ENCODE results near the gene TRIM24.
"Not testable (repeated sequence)": the region's sequence is repeated elsewhere in the genome, so short reads cannot be mapped to it uniquely, and the experiment has no call there.

The TRIM24 gene

DNA sequence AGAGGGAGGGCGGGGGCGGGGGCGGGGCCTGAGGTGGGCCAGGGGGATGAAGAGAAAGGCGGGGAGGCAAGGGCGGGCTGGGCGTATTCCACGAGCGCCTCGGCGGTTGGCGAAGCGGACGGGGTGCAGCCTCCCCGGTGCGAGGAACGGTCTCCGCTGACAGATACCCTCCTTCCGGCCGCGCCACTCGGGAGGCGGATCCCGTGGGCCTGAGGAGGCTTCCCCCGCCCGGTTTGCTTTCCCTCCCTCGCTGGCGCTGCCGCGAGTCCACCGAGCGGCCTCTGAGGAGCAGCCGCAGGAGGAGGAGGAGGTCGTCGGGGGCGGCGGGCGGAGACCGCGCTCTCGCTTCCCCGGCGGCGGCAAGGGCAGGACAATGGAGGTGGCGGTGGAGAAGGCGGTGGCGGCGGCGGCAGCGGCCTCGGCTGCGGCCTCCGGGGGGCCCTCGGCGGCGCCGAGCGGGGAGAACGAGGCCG lies at the start of gene TRIM24:
Gene TRIM24 (plus strand): TSS at position 84 of the 473 bp plus-strand sequence. CDS start 290 bp downstream, at position 374.
- DNase-seq (ENCODE audit: low read depth in 3 of 3) = peak in 1 of 3 experiments; percentile 94

DNA sequence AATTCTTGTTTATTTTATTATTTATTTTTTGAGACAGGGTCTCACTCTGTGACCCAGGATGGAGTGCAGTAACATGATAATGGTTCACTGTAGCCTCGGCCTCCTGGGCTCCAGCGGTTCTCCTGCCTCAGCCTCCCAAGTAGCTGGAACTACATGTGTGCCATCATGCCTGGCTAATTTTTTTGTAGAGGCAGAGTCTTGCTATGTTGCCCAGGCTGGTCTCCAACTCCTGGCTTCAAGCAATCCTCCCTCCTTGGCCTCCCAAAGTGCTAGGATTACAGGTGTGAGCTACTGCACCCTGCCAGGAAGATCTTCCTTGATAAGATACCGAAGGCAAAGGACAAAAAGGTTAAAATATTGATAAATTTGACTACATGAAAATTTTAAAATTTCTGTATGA lies 48.0 kb upstream of the TRIM24 start:
- not testable (repeated sequence) for DNase-seq (ENCODE audit: low read depth in 3 of 3)

DNA sequence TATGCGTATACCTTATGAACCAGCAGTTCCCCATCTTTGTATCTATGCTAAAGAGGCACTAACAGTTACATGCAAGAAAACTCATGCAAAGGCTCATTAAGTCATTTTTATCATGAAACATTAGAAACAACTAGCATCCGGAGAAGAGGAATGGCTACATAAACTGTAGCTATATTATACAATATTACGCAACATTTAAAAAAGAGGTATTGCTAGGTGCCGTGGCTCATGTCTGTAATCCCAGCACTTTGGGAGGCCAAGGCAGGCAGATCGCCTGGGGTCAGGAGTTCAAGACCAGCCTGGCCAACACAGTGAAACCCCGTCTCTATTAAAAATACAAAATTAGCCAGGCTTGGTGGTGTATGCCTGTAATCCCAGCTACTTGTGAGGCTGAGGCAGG lies 47.1 kb upstream of the TRIM24 start:
- DNase-seq (ENCODE audit: low read depth in 3 of 3) = not testable (repeated sequence)

DNA sequence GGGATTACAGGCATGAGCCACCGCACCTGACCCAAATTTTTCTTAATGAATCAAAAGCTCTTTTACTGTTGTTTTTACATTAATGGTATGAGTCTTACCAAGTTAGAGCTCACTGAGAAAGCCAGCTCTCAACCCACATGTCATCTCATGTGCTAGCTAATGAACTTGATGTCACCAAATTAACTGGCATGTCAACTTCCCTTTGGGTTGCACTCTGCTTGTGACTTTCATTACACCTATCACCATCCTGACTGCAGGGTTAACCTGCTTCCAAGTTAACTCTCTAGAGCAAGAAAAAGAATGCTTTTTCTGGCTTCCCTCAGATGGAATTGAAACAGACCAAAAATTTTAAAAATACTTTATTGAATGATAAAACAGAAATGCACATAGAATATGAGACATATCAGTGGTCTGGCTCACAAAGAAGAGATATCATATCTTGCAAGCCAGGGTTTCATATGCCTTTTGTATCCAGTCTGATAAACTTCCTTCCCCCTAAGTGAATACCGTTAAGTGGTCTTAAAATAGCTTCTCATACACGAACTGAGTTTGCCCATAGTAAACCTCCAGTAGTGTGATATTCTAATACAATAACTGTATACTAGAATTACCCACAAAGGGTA lies 42.9 kb upstream of the TRIM24 start:
- no peak for DNase-seq (ENCODE audit: low read depth in 3 of 3)

DNA sequence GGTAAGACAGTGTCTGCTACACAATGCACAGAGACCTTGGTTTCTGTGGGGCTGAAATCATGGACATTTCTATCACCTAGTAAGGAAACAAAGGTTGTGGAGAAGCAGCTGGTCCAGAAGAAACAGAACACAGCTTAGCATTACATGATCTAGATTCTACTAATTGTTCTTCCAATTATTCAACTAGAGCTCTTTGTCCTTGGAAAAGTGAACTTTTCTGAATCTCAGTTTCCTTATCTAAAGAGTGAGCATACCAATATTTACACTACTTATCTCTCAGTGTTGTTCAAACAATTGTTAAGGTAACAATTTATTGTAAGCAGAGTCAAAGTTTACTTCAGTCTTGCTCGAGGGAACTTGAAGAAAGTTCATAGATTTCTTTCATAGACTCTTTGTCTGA lies 42.3 kb upstream of the TRIM24 start:
- no peak for DNase-seq (ENCODE audit: low read depth in 3 of 3)

DNA sequence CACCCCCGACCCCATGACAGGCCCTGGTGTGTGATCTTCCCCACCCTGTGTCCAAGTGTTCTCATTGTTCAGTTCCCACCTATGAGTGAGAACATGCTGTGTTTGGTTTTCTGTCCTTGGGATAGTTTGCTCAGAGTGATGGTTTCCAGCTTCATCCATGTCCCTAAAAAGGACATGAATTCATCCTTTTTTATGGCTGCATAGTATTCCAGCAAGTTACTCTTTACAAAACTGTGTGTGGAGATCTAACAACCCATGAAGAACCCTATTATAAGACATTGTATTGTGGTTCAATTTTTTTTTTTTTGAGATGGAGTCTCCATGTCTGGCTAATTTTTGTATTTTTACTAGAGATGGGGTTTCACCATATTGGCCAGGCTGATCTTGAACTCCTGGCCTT lies 41.7 kb upstream of the TRIM24 start:
- not testable (repeated sequence) for DNase-seq (ENCODE audit: low read depth in 3 of 3)

DNA sequence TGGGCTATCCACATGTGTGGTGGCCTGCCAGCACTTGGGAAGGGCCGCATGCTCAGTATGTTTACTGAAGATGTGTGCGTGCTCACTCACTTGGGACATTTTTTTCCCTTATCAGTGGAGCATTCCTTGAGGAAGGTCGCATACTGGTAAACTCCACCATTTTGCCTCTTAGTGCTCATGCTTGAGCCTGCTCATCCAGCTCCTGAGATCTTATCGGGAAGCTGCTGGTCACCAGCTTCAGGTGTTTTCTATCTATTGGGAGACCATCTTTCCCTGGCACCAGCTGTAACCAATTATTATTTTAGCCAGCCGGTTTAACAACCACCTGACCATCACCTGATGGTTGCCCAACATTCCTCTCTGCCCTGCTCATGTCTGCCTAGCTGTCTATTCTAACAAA lies 35.0 kb upstream of the TRIM24 start:
- no peak for DNase-seq (ENCODE audit: low read depth in 3 of 3)

DNA sequence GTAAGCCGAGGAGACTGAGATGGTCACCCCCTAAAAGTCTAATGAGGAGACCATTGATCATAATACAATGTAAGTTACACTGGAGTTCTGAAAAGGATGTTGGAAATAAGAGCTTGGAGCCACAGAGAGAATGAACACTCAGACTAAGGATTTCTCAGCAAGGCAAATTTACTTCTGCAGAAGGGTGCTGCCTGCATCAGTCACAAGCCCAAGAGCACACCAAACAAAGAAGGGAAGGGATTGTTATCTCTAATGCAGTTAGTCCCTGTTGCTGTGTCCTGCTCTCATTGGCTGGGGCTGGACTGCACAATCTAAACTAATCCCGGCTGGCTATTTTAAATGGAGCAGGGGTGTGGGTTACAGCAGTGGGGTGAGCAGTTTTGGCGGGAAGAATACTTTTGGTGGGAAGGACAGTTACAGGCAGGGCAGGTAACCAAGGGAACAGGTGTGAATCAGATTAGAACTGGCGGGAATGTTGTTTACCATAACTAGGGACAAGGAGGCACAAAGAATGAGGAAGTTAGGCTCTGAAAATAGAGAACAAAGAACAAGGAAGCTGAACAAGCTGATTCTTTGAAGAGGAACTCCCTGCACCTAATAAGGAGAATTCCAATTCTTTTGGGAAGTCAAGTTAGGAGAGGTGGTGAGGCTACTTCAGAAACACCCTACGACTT lies 30.3 kb upstream of the TRIM24 start:
- no peak for DNase-seq (ENCODE audit: low read depth in 3 of 3)

DNA sequence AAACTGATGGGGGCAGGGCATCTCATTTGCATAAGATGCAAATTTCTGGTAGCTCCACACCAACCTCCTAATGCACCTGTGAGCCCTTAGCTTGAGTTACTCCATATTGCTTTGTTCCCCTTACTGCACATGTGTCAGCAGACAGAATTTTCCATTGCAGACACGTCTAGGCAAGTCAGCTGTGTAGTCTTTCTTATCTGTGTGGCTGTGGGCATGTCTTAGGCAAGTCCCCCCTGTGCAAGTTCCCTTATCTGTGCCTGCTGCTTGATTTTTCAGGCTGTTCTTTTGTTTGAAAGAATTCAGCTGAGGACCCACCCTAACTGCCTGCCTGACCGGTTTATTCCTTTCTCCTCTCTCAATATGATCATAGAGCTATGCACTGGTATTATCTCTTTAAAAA lies 28.5 kb upstream of the TRIM24 start:
- DNase-seq (ENCODE audit: low read depth in 3 of 3) = no peak

DNA sequence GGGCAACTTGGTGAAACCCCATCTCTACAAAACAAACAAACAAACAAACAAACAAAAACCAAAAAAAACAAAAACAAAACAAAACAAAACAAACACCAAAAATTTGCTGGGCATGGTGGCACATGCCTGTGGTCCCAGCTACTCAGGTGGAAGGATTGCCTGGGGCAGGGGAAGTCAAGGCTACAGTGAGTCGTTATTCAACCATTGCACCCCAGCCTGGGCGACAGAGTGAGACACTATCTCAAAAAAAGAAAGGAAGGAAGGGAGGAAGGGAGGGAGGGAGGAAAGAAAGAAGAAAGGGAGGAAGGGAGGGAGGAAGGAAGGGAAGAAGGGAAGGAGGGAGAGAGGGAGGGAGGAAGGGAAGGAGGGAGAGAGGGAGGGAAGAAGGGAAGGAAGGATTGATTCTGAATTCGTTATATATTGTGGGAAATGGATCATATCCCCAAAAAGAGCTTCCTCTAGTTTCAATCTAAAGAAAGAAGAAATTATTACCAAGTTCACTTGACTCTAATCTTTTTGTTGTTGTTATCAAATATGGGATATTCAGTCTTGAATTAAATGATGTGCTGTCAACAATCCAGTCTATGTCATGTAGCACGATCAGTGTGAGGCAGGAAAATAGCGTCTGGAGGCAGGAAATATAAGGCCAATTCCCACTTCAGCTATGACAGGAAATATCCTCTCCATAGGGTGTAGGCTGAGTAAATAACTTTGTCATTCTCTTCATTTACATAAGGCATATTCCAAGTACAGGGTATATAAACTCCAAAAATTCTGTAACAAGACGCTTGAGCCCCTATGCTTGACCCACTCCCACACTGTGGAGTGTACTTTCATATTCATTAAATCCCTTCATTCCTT lies 26.2 kb upstream of the TRIM24 start:
- no peak for DNase-seq (ENCODE audit: low read depth in 3 of 3)

DNA sequence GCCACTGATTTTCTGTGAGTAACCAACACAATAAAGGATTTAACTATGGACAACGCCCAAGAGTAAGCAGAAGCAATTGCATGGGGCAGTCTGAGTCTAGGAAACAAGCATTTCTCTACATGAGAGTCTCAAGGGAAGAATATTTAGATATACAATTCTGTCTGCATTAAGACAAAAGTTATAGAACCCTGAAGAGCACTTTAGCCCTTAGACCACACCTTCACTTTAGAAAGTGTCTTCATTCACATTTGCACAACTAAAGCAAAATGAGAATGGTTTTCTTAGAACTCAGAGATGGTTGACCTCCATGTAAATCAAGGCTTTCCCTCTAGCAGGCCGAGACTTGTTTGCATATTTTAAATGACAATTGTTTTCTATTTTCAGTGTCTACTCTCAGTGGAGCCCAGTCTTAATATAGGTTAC lies 25.5 kb upstream of the TRIM24 start:
- DNase-seq (ENCODE audit: low read depth in 3 of 3) = no peak

DNA sequence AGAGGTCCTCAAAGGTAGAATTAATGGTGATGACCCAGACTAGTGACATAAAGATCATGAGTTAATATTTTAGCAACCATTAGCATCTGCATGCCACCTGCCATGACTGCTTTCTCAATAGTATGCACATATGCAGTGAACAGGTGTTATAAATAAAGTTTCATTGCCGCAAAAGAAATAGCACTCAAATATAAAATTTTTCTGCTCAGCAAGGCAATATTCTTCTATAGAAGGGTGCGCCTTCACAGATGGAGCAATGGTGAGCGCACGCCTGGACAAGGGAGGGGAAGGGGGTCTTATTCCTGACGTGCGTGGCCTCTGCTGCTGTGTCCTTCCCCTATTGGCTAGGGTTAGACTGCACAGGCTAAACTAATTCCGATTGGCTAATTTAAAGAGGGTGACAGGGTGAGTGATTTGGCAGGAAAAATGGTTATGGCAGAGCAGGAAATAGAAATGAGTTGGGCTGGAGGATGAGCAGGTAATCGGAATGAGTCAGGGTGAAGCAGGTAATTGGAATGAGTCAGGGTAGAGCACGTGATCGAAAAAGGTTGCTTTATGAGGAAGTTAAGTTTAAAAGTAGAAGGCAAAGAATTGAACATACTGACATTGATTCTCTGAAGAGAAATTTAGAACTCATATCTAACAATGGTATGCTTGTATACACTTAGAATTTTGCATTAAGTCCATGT lies 24.7 kb upstream of the TRIM24 start:
- no peak for DNase-seq (ENCODE audit: low read depth in 3 of 3)

DNA sequence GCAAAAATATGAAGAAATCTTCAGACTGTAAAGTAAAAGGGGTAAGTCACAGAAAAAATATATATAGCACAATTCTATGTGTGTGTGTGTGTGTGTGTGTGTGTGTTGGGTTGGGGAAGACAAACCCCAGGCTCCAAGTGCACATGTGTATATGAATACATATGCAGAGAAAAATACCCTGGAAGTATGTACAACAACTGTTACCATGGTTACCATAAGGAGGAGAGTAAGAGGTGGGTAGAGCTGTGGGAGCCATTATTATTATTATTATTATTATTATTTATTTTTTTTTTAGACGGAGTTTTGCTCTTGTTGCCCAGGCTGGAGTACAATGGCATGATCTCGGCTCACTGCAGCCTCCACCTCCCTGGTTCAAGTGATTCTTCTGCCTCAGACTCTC lies 23.7 kb upstream of the TRIM24 start:
- DNase-seq (ENCODE audit: low read depth in 3 of 3) = no peak

DNA sequence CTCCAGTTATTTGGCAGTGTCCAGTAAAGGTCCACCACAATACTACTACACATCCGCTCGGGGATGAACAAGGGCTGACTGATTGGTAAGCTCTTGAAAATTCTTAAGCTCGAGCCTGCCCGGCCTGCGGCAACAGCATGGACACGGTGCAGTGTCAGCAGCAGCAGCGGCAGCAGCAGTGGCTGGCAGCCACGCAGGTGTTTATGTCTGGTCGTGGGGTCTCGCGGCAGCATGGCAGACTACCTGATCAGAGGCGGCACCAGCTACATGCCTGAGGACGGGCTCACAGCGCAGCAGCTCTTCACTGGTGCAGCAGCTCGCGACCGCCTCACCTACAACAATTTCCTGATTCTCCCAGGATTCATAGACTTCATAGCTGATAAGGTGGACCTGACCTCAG lies 19.6 kb upstream of the TRIM24 start:
- DNase-seq (ENCODE audit: low read depth in 3 of 3) = no peak

DNA sequence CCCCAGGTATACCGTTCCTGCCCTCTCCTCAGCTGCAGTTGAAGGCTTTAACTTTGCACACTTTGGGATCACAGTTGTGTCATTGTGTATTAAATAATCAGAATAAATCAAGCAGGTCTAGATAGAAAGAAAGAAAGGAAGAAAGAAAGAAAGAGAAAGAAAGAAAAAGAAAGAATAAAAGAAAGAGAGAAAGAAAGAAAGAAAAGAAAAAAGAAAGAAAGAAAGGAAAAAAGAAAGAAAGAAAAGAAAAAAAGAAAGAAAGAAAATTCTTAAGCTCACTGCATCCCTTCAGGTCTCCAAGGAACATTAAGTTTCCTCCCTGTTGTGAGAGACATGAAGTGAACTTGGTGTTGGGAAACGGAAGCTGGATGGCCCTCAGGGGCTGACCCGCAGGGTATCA lies 17.2 kb upstream of the TRIM24 start:
- no peak for DNase-seq (ENCODE audit: low read depth in 3 of 3)

DNA sequence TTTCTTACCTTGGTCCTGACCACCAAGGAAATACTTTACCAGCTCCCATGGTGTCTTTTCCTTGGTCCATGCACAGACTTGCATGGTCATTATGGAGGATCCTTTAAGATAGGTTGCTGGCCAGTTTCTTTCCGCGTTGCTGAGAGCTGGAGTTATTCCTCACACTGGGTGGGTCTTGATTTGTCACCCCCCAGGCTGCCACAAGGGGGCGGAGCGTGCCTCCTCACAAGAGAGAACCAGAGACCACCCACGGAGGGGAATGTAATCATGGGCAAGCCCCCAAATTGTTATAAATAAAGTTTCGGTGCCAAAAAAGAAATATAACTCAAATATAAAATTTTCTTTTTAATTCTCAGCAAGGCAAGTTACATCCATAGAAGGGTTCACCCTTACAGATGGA lies 10.5 kb upstream of the TRIM24 start:
- DNase-seq (ENCODE audit: low read depth in 3 of 3) = peak in 2 of 3 experiments; percentile 13 to 35

DNA sequence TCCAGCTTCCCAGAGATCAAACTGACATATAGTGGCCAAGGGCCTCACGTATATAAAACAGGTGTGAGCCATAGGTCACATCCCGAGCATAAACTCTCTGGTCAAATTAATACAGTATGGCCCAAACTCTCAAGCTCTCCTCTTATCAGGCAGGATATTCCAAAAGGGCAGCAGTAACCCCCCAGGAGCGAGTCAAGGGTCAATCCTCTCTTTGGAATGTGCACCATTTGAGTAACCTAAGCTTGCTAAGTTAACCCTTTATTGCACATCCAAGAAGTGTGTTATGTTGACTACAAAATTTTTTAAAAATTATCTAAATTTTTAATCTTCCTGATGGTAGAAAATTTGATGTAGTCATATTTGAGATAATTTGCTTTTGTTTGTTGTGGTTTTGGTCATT lies 4.5 kb upstream of the TRIM24 start:
- DNase-seq (ENCODE audit: low read depth in 3 of 3) = no peak

DNA sequence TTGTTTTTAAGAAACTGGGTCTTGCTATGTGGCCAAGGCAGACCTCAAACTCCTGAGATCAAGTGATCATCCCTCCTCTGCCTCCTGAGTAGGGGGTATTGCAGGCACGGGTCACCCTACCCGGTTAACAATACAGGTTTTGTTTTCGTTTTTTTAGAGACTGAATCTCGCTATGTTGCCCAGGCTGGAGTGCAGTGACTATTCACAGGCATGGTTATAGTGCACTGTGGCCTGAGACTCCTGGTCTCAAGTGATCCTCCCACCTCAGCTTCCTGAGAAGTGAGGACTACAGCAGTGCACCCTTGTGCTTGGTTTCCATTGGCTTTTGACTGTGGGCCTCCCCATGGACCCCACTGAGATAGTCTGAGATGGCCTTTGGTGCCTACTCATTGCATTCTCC lies 3.8 kb upstream of the TRIM24 start:
- no peak for DNase-seq (ENCODE audit: low read depth in 3 of 3)

DNA sequence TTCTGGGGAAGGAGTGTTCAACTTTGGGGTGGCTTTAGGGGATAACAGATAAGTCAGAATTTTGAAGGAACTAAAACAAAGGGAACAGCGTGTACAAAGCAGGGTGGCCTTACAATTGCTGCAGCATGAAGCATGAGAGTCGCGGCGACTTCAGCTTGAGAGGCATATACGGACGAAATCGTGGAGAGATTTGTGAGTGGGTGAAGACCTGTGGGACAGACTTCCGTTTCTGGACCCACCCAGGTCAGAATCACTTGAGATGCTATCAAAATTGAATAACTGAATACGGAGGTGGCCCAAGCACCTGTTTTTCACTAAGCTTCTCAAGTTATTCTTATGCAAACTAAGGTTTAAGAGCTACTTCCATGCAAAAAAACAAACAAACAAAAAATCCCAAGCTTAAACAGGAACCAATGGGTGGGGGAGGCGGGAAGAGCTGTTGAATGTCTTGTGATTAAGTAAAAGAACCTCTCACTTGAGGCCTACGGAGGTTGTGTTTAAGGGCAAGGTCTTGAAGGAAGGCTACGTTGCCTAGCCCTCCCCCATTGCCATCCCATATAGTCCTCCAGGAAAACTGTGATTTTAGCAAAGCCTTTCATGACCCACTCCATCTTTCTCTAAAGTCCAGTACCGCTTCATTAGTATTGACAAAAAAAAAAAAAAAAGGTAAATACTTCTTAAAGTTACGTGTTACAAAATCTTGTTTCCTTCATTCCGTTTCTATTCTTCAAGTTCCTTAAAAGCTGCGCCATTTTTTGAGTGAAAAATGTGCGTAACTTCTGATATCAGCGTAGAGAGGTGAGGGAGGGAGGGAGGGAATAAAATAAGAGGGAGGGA lies 1.3 kb upstream of the TRIM24 start:
- no peak for DNase-seq (ENCODE audit: low read depth in 3 of 3)

DNA sequence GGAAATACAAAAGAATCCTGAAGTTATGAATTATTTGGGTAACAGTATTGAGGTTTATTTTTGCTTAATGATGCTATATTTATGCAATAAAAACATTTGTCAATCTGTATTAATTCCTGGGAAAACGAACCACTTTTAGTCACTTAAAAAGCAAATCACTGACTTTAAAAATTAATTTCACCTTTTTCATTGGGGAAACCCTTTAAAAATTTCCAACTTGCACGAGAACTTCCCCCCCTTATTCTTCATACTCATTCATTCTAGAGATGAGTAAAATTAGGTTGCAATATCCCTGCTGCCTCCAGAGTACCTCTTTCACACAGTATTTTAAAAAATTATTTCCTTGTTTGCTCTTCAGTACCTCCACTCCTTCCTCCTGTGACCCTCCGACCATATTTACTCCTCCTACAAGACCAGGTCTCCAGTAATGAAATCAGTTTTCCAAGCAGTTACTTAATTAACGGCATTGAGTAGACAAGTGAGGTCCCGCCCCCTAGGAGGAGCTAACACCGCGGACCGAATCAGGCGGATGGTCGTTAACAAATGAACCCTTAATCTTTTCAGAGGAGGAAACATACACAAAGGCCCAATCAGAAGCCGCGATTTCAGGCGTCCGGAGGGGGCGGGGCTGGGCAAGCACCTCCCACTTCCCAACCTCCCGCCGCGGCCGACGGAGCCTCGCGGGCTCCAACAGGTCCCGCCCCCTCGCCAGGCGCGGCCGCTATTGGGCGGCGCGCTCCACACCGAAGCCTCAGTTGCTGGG lies 465 bp upstream of the TRIM24 start:
- peak; percentile 95 to 97 (median 96) for DNase-seq (ENCODE audit: low read depth in 3 of 3)
